ENCODE measurements around the gene MTIF2.

GRCh38 chr2:55309446-55309845, 40.4 kb upstream of the MTIF2 start:
- TF ChIP-seq POLR2A (IDR thresholded peaks at IDR 0.05; ENCODE audit: low read length) (no peak), GATA1 (IDR thresholded peaks at IDR 0.05; ENCODE audit: low read depth, low read length) (no peak)

Measured in erythroblast (primary cell).